HG03039 (cell line): ENCODE results near the gene KIF5C.

ENCODE experiments used
- ATAC-seq: cut with Tn5 transposase; IDR thresholded peaks from one replicate; pipeline ENCODE4 v1.9.1; 2021; ENCODE audit warnings: mild to moderate bottlenecking, moderate library complexity; ENCODE audit not compliant: unreplicated experiment

Gene KIF5C

DNA sequence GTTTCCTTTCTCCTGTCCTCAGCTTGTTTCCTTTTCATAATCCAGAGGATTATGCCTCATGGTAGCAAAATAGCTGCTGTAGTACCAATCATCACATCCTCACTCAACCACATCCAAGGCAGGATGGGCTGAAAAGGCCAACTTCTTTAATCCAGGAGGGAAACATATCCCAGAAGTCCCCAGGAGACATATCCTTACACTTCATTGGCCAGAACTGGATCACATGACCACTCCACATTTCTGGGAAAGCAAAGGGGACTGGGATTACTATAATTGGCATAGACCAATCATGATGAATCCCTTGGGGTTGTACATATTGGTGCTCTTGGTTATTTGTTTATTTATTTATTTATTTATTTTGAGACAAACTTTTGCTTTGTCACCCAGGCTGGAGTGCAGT, 109.4 kb downstream of the KIF5C start:
- no peak for ATAC-seq

DNA sequence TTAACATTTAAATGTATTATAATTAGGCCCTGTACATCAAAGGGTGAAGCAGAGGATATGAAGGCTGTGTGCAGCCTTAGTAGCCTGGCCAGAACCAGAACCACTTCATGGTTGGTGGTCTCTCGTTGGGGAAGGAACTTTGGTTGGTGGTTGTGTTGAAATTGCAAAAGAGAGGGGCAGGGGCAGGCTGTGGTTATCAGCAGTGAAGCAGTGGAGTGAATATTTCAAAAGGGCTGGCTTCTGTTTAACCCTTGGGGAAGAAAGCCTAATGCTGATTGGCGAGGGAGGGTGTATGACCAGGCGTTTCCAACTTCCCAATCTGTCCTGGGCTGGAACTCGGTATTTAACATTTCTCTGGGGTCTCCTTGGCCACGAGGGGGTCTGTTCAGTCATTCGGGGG, 112.3 kb downstream of the KIF5C start:
- ATAC-seq: no peak

DNA sequence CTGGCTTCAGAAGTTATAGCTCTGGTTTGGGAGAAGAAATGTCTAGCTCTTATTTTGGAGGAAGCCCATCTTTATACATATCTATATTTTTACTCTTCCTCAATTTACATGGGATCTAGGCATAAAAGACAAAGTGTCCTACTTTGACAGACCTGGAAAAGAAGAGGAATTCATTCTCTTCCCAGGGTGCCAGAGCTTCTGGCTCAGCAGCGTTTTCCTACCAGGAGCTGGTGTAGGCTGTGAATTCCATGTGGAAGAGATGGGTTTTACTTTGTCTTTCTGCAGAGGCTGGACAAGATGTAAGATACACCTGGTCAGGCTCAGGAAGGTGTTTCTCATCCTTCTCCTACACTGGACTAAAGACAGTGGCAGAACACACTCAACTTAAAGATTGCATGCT, 113.3 kb downstream of the KIF5C start:
- ATAC-seq: no peak

DNA sequence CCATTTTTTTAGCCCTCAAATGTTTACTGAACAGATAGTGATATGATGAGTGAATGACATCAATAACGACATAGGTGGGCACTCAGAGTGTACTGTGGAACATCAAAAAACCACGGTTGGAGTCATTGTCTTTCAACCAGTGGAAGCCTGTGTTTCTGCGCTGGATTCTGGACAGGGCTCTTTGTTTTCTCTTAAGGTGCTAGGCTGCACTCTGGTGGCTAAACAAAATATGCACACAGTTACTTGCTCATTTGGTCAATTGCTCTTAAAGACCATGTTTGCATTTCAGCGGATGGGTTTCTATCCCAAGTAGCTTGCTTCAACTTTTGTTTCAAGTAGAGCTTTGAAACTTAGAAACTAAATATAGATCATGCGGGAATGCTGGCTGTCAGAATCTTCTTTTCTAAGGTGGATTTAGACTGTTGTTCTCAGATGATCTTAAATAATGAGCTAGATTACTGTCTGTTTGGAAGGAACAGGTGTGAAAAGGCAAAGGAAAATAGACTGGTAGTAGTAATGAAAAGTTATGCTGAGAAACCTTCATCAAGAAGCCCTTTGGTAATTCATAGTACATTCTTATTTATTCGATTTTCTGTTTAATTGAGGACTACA, 115.0 kb downstream of the KIF5C start:
- ATAC-seq: peak; percentile 67

DNA sequence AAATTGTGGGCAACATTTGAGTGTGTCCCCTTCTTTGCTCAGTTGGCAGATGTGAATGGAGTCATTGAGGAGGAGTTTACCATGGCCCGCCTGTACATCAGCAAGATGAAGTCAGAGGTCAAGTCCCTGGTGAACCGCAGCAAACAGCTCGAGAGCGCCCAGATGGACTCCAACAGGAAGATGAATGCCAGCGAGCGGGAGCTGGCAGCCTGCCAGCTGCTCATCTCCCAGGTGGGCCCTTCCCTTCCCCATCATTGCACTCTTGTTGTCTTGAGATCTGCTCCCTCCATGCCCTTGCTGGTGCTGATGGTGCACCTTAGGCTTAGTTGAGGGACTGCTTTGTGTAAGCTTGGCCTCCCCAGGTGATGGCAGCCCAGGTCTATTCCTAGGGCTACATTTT, 115.9 kb downstream of the KIF5C start:
- no peak for ATAC-seq

DNA sequence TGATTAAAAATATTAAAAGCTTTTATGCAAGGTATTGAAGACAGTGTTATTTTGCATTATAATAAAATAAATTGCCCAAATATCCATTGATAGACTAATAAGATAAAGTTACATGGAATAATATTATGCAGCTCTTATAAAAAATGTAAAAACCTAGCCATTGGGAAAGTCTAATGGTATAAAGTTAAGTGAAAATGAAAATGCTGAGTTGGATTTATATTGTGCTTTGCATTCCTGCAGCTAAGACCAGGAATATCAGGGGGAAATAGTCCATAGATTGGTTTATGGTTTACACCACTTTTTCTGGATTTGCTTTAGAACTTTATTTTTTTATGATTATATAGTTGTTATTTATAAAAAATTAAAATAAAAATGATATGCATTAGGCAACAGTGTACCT, 117.4 kb downstream of the KIF5C start:
- ATAC-seq: no peak

DNA sequence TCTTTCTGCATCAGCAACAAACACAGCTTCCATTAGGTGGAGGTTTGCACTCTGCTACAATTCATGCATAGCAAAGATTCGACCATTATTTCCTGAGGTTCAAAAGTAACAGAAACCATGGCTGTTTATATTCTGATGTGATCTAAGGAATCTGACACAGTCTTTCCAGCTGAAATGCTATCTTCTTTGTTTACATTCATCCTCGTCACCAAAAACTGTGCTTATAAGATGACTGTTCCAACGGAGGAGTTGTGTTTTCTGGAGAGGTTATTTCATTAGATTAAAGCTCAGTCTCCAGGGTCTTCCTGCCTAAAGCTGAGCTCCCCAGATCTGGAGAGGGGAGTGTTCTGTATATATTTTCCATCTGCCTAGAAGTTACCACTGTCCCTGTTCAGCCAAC, 118.3 kb downstream of the KIF5C start:
- no peak for ATAC-seq

DNA sequence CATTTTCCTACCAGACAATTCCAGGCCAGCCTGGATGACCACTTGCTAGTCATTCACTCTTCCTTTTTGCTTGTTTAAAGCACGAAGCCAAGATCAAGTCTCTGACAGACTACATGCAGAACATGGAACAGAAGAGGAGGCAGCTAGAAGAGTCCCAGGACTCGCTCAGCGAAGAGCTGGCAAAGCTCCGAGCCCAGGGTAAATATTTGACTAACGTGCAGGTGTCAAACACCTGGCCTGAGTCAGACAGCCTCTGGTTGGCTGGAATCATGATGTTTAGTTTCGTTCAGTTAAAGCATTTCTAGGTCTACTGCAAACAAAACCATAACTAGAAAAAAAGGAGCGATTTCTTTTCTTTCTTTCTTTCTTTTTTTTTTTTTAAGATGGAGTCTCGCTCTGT, 119.3 kb downstream of the KIF5C start:
- ATAC-seq: no peak

DNA sequence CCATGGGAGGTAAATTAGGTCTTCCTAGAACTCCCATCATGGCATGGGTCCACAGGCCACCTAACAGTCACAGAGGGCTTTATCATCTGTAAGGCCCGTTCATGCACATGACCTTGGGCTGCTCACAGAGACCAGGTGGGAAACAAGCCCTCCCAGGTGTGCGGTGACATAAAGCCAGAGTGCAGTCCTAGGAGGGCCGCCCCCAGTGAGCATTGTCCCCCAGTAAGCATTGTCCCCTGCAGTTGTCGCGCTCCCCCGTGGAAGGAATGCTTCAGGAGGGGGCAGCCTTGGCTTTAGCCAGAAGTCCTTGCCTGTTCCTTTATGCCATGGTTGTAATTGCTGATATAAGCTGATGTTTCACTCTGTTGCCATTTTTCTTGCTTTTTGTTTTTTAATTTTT, 121.8 kb downstream of the KIF5C start:
- ATAC-seq: no peak

DNA sequence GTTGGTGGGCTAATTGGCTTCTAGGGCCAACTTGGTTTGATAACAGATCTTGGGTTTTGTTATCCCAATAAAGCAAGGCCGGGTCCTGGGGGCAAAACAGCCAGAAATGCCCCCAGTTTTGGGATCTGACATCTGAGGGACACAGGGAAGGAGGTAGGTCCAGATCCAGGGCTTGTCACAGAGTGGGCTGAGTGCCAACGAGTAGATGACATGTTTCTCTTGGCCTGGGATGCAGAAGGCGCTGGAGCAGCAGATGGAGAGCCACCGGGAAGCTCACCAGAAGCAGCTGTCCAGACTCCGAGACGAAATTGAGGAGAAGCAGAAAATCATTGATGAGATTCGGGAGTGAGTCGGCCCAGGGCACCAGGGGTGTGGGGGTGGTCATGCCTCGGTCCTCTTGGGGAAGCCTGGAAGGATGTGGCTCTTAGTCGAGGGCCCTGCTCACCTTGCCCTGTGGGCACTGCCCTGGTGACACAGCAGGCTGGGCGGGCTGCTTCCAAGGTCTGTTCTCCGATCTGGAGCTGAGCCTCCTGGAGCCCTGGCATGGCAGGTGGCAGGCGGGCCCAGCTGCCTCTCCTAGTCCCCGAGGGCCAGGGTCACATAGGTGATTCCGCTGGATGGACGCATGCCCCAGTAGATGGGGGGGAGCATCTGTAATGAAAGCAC, 123.3 kb downstream of the KIF5C start:
- no peak for ATAC-seq

DNA sequence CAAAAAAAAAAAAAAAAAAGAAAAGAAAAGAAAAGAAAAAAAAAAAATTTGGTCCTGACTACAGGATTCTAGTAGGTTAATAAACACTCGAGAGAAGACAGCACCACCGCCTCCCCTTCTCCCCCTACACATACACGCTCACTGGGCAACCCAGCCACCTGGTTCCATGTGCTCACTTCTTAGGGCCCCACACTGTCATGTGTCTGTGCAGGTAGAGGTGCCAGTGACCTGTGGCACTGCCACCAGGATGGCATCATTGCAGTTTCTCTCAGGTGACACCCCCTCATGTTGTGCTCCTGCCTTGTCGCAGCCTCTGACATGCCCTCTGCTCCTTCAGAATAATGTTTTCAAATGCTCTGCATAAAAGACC, 123.8 kb downstream of the KIF5C start:
- ATAC-seq: no peak

DNA sequence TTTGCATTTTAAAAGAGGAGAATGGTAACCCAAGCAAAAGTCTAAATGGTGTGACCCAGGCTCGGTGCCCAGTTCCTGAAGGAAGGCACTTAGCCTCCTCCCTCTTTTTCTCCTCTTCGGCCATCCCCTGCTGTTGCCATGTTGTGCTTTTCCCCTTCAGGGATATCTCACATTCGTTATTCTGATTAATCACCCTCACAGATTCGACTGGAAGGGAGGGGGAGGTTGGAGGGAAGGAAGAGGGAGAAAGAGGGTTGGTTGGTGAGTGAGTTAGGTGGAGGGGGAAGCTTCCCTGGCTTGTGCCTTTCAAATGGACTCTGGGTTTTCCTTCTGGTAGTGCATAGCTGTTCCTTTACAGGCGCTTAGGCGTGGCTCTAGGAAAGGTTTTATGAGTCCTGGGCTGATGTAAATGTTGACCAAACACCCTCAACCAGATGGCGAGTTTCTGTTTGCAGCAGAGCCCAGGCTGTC, 124.5 kb downstream of the KIF5C start:
- ATAC-seq: no peak

DNA sequence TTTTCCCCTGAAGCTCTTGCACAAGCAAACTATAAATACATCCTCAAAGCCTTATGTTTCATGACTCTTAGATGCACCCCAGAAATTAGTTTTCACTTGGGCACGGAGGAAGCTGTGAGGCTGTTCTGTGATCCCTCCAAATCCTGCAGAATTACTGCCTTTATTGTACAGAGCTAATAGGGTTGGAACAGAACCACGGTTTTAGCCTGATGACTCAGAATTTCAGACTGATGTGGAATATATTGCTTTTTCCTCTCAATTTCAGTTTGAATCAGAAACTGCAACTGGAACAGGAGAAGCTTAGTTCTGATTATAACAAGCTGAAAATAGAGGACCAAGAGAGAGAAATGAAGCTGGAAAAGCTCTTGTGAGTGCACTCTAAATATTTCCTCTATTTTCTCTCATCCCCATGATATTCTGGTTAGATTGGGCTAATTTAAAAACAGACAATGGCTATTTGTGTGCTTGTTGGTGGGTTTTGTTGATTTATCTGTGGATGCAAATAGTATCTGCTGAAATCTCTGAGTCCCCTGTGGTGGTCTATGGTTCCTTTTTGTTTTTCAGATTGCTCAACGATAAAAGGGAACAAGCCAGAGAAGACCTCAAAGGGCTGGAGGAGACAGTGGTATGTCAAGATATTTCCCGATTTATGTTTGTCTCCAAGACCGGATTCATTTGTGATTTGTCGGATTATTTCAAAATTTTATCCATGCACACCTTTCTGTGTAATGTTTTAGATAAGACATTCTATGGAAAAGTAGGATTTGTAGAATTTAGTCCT, 125.3 kb downstream of the KIF5C start:
- ATAC-seq: no peak

DNA sequence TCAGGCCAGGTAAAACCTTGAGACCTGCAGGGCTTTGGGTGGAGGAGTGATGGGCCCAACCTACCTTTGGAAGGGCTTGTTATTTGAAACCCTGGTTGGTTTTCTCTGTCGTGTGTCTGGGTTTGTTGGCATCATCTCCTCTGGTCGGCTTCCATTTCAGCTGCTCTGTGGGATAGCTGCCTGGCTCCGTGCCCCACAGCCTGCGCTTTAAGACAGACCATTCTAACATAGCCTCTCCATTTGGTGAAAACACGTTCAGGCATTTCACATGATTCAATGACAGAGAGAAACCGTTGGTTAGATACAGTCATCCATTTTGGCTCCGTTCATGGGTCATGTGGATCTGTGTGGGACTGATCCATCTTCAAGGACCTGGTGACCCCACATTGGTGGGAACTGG, 126.5 kb downstream of the KIF5C start:
- no peak for ATAC-seq

DNA sequence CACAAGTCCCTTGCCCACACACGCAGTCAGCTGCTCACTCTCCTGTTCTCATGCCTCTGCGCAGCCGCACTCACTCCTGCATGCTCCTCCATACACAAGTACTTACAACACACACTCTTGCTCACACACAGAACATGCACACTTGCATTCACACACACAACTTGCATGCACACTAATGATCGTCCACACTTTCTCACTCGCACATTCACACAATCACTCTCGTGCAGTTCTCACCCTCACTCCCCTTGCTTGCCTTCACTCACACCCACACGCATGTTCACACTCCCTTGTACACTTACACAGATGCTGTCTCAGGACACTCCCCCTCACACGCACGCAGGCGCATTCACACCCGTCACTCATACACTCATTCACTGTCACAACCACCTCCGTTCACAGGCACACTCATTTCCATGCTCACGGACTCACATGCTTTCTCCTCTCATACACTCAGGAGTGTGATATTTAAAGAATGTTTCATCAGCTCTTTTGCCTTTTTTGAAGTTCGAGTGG, 127.4 kb downstream of the KIF5C start:
- ATAC-seq: no peak

DNA sequence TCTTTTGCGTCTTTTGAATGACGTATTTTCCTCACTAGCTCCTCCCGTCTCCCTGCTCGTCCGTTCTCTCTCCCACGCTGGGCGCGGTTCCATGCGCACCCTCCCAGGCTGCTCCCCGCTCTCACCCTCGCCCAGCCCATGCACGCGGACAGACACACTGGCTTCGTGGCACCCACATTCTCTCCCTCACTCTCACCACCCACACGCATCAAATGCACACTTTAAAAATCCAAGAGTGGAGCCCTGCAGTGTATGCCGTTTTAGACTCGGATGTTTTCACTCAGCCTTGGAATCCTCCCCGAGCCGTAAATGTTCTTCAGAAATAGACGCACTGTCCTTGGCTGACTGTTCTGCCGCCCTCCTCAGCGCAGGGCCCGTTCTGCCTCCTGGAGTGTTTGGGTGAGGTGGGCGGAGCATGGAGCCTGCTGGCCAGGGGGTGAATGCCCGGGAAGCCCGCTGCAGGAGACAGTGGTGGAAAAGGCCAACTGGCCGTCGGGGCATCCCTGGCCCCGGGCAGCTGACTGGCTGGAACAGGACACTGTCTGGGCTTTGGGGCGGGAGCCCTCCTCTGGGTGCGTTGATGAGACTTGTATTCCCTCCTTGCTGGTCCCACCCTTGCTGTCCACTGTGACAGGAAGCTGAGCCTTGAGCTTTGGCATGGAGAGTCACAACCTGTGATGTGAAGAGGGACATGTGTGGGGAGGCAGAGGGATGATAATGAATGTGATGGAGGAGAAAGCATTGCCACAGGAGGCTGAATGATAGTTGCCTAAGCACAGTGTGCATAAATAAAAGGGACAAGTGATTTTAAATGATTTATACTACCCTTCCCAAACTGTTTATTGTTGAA, 128.1 kb downstream of the KIF5C start:
- ATAC-seq: no peak

DNA sequence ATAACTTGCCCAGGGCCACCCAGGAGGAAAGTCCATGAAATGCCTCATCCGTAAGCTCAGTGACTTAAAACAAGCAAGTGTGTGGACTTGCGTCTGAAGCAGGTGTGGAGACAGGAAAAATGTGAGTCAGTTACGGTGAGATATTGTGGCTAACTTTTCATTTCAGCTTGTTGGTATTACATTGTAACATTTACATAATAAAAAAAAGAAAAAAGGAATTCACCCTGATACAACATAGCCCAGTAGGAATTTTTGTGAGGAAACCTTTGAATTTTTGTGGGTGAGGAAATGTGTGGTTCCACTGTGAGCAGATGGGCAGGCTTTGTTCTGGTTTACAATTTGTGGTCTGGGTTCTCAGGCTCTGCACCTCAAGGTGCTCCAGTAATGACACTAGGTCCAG, 129.8 kb downstream of the KIF5C start:
- ATAC-seq: no peak

DNA sequence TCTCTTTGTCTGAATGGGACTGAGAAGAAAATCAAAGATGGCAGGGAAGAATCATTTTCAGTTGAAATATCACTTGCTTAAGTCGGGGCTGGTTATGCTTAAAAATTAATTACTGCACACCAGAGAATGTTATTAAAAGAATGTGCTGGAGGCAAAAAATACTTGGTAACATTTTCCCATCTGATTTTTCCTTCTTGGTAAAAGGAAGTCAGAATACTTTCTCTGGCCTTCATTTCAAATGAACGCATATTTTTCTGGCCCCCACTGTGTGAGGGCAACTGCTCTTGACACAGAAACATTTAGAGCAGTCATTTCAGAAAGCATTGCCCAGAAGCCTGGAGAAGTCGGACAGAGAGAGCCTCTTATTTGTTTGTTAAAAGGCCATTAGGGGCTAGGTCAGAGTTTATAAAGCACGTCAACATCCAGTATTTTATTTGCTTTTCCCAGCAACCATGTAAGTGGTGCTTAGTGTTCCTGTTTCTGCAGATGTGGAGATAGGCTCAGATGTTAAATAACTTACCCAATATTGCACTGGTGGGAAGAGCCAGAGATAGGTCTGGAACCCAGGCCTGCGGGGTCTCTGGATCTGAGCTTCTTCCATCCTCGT, 130.5 kb downstream of the KIF5C start:
- ATAC-seq: no peak

DNA sequence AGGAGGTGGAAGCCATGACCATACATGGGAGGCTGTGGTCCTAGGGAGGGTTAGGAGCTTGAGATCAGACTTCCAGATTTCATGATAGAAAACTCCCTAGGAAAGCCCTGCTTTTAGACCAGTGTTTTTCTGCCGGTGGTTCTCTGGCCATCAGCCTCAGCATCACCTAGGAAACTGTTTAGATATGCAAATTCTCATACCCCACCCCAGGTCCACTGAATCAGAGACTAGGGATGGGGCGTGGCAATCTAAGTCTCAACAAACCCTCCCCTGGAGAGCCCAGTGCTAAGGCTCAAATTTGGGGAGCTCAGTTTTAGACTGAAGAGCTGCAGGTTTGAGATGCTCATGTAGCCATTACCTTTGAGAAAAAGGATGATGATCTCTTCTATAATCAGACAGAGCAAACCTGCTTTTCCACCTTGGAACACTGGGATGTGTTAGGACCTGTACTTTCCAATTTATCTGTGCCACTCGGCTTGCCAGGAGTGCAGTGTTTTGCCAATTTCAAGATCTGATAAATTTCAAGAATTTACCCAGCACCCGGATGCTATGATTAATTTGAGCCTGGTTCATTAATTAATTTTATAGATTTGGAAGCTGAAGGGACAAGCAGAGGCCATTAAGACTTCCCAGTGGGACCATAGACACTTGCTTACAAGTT, 132.0 kb downstream of the KIF5C start:
- ATAC-seq: no peak

DNA sequence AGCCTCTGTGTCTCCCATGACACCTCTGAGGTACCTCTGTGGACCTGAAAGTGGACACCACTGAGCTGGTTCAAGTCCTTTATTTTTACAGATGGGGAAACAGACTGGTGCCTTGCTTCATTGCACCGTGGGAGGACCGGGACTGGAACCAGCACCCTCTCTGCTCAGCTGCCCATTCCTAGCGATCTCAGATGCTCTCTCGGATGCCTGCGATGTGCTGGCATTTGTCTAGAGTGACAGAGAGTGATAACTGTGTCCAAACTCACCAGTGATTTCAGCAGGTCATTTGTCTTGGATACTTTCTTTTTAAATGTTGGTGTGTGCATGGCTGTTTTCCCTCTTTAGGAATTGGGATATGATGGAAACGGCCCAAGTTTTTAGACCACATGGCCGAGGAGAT, 133.4 kb downstream of the KIF5C start:
- no peak for ATAC-seq
